ENCODE measurements around the gene SPR. TPM values are rescaled to one million over a fixed set of nuclear protein-coding genes. Genes with fewer than 3 reads are reported as not detected.

The SPR gene
- polyA plus RNA-seq, 1 of the 3 experiments (the other 2 are of a cell fraction) = 25.7 TPM

DNA sequence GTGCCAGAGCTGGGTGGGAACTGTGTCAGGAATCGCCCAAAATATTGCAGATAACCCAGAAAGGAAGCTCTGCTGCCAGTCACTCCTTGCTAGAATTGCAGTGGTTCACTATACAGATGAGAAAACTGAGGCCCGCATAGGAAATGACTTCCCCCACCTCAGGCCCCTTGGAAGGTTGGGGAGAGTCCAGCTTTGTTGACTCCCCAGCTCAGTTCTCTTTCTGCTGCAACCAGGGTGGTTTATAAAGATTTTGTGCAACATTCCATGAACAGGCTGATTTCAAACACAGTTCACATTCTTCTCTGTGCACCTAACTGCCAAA lies 11.3 kb downstream of the SPR start:
- no peak overlapping the region for H3K27ac ChIP-seq (ENCODE audit: low read depth in 2 of 2, low read length in 1 of 2)
- H3K4me3 ChIP-seq (ENCODE audit: low read depth in 2 of 2, low read length in 1 of 2) = no peak overlapping the region
- DNase-seq = no peak
- peaks cover 20% of the 10 kb centered on the region for H3K27me3 ChIP-seq (ENCODE audit: insufficient read depth)
- peaks cover 0 to 15% of the 10 kb centered on the region in 2 experiments; a peak in 1 of 4 replicates for H3K4me1 ChIP-seq (ENCODE audit: control insufficient read depth in 1 of 2, insufficient read depth in 2 of 2, low read depth in 1 of 2, low read length in 1 of 2)
- no peak overlapping the region for H2AFZ ChIP-seq (ENCODE audit: low read depth)
- H3K9ac ChIP-seq = no peak overlapping the region
- no peaks in the 10 kb centered on the region for H3K9me2 ChIP-seq
- no peaks in the 10 kb centered on the region for H3K79me2 ChIP-seq (ENCODE audit: insufficient read depth)
- CTCF ChIA-PET = interaction anchor here (1.0 to 10.6 kb wide), 5 partner anchors 9 to 278 kb away, joined by 3 to 173 read pairs (median 24); partner anchors contain the start of gene SPR
- no peaks in the 10 kb centered on the region for H3F3A ChIP-seq (replicated peaks; ENCODE audit: insufficient read depth)
- no peaks in the 10 kb centered on the region for H3K36me3 ChIP-seq (replicated peaks in 1 of 2; ENCODE audit: control insufficient read depth in 1 of 2, insufficient read depth in 2 of 2, low read length in 1 of 2)
- POLR2A ChIA-PET = no interaction called here
- TF ChIP-seq RFX5 (IDR thresholded peaks at IDR 0.05; ENCODE audit: low read length) (no peak), JUND (IDR thresholded peaks at IDR 0.05) (no peak)
- TF ChIP-seq, protein P1, sequence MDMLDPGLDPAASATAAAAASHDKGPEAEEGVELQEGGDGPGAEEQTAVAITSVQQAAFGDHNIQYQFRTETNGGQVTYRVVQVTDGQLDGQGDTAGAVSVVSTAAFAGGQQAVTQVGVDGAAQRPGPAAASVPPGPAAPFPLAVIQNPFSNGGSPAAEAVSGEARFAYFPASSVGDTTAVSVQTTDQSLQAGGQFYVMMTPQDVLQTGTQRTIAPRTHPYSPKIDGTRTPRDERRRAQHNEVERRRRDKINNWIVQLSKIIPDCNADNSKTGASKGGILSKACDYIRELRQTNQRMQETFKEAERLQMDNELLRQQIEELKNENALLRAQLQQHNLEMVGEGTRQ (IDR thresholded peaks at IDR 0.05; ENCODE audit: borderline replicate concordance, low read depth, low read length) = no peak
- TF ChIP-seq, protein P2, sequence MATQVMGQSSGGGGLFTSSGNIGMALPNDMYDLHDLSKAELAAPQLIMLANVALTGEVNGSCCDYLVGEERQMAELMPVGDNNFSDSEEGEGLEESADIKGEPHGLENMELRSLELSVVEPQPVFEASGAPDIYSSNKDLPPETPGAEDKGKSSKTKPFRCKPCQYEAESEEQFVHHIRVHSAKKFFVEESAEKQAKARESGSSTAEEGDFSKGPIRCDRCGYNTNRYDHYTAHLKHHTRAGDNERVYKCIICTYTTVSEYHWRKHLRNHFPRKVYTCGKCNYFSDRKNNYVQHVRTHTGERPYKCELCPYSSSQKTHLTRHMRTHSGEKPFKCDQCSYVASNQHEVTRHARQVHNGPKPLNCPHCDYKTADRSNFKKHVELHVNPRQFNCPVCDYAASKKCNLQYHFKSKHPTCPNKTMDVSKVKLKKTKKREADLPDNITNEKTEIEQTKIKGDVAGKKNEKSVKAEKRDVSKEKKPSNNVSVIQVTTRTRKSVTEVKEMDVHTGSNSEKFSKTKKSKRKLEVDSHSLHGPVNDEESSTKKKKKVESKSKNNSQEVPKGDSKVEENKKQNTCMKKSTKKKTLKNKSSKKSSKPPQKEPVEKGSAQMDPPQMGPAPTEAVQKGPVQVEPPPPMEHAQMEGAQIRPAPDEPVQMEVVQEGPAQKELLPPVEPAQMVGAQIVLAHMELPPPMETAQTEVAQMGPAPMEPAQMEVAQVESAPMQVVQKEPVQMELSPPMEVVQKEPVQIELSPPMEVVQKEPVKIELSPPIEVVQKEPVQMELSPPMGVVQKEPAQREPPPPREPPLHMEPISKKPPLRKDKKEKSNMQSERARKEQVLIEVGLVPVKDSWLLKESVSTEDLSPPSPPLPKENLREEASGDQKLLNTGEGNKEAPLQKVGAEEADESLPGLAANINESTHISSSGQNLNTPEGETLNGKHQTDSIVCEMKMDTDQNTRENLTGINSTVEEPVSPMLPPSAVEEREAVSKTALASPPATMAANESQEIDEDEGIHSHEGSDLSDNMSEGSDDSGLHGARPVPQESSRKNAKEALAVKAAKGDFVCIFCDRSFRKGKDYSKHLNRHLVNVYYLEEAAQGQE (IDR thresholded peaks at IDR 0.05; ENCODE audit: low read depth, low read length) = no peak
- TF ChIP-seq, protein P3, sequence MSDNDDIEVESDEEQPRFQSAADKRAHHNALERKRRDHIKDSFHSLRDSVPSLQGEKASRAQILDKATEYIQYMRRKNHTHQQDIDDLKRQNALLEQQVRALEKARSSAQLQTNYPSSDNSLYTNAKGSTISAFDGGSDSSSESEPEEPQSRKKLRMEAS (IDR thresholded peaks at IDR 0.05; ENCODE audit: low read depth) = no peak
- no peaks in the 10 kb centered on the region for H3K9me3 ChIP-seq
- 66% methylated on average over 2 of the region's 2 CpGs for WGBS (ENCODE audit: low lambda C conversion rate)
- H3K4me2 ChIP-seq = no peak overlapping the region
- no peaks in the 10 kb centered on the region for H4K20me1 ChIP-seq (ENCODE audit: insufficient read depth)

DNA sequence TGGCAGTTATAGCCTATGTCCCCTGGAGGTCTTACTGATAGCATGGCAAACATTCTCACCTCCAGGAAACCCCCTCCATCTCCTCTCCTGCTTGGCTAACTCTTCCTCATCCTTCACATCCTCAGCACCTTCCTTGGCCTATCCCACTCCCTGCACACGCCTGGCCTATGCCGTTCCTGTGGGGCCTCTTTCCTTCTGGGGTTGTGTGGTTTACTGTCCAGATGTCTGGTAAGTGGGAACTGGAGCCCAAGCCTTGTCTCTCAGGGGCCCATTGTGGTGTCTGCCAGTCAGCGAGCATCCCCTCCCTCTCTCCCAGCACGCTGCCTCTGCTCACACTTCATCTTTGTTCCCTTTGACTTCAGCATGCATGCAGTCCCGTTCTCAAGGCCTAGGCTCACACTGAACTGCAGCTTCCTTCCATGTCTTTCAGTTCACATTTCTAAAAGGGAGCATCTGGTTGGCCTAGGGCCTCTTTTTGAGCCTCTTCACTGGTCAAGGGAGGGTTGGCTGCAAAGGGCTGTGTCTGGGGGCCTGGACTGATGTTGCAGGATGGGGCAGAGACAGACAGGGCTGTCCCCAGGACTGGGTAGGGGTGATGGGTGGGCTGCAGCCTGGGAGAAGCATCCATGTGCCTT lies 13.1 kb downstream of the SPR start:
- H3K4me2 ChIP-seq = no peak overlapping the region
- H3K27me3 ChIP-seq (ENCODE audit: insufficient read depth) = peaks cover 34% of the 10 kb centered on the region
- peaks cover 0 to 11% of the 10 kb centered on the region in 2 experiments; a peak in 1 of 4 replicates for H3K4me1 ChIP-seq (ENCODE audit: control insufficient read depth in 1 of 2, insufficient read depth in 2 of 2, low read depth in 1 of 2, low read length in 1 of 2)
- ChIA-PET POLR2A (no interaction called here), CTCF (interaction anchor here (1.0 to 3.8 kb wide), 3 partner anchors 7 to 26 kb away, joined by 3 to 27 read pairs (median 13); partner anchors contain the start of gene SPR)
- H3K9me2 ChIP-seq = no peaks in the 10 kb centered on the region
- H3K4me3 ChIP-seq (ENCODE audit: low read depth in 2 of 2, low read length in 1 of 2) = no peak overlapping the region
- DNase-seq = no peak
- WGBS (ENCODE audit: low lambda C conversion rate) = 66% methylated on average over 5 of the region's 5 CpGs
- H3K27ac ChIP-seq (ENCODE audit: low read depth in 2 of 2, low read length in 1 of 2) = no peak overlapping the region
- no peak overlapping the region for H3K9ac ChIP-seq
- no peaks in the 10 kb centered on the region for H3K9me3 ChIP-seq
- no peaks in the 10 kb centered on the region for H3F3A ChIP-seq (replicated peaks; ENCODE audit: insufficient read depth)
- H2AFZ ChIP-seq (ENCODE audit: low read depth) = no peak overlapping the region
- no peaks in the 10 kb centered on the region for H4K20me1 ChIP-seq (ENCODE audit: insufficient read depth)
- H3K79me2 ChIP-seq (ENCODE audit: insufficient read depth) = no peaks in the 10 kb centered on the region
- no peaks in the 10 kb centered on the region for H3K36me3 ChIP-seq (replicated peaks in 1 of 2; ENCODE audit: control insufficient read depth in 1 of 2, insufficient read depth in 2 of 2, low read length in 1 of 2)
- no peak for TF ChIP-seq MEF2A (IDR thresholded peaks at IDR 0.05; ENCODE audit: borderline replicate concordance, low read depth)
- TF ChIP-seq, protein P3 (IDR thresholded peaks at IDR 0.05; ENCODE audit: low read depth) = no peak
- TF ChIP-seq RCOR1 (IDR thresholded peaks at IDR 0.05; ENCODE audit: low read length) = no peak
- TF ChIP-seq ELF1 (IDR thresholded peaks at IDR 0.05) = no peak
- TF ChIP-seq TCF12 (IDR thresholded peaks at IDR 0.05) = no peak
- no peak for TF ChIP-seq RFX5 (IDR thresholded peaks at IDR 0.05; ENCODE audit: low read length)
- TF ChIP-seq, protein P4, sequence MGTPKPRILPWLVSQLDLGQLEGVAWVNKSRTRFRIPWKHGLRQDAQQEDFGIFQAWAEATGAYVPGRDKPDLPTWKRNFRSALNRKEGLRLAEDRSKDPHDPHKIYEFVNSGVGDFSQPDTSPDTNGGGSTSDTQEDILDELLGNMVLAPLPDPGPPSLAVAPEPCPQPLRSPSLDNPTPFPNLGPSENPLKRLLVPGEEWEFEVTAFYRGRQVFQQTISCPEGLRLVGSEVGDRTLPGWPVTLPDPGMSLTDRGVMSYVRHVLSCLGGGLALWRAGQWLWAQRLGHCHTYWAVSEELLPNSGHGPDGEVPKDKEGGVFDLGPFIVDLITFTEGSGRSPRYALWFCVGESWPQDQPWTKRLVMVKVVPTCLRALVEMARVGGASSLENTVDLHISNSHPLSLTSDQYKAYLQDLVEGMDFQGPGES (IDR thresholded peaks at IDR 0.05; ENCODE audit: low read depth, low read length) = no peak
- no peak for TF ChIP-seq TEAD4 (IDR thresholded peaks at IDR 0.05; ENCODE audit: borderline replicate concordance, insufficient read depth)
- no peak for TF ChIP-seq NFIC (IDR thresholded peaks at IDR 0.05; ENCODE audit: borderline replicate concordance)
- TF ChIP-seq NRF1 (IDR thresholded peaks at IDR 0.05; ENCODE audit: low read depth, low read length) = no peak
- TF ChIP-seq, protein P2 (IDR thresholded peaks at IDR 0.05; ENCODE audit: low read depth, low read length) = no peak
- TF ChIP-seq EZH2phosphoT487 (IDR thresholded peaks at IDR 0.05; ENCODE audit: borderline replicate concordance, low read depth) = no peak
